ENCODE data around the gene ELP6.

GRCh38 chr3:47556351-47556750 lies 42.8 kb upstream of the ELP6 start:
- no peak for TF ChIP-seq POLR2A (IDR thresholded peaks at IDR 0.05)
- TF ChIP-seq CTCF (IDR thresholded peaks at IDR 0.05 in 4 of 5, conservative IDR thresholded peaks at IDR 0.05 in 1 of 5) = no peak
